Fibroblast of skin of right quadriceps (primary cell): ENCODE measurements around the gene CHMP4B.
A peak's percentile ranks its signal among the peaks of the same experiment; 100 is the strongest.

Experiments
- DNase-seq: peaks from one replicate; pipeline ENCODE4 v3.0.0-alpha.2; 2013

CHMP4B gene

GRCh38 chr20:33810885-33811775 is at the start of gene CHMP4B:
Gene CHMP4B (plus strand): TSS chr20:33811348. CDS start chr20:33811469, 121 bp downstream.
- DNase-seq = peak; percentile 98

- DNase-seq = no peak
Observed at GRCh38 chr20:33761698-33762250, 49.4 kb upstream of the CHMP4B start.

GRCh38 chr20:33765099-33765498 is 46.0 kb upstream of the CHMP4B start:
- no peak for DNase-seq

GRCh38 chr20:33765592-33765991 is 45.6 kb upstream of the CHMP4B start:
- DNase-seq = no peak

GRCh38 chr20:33766686-33767085 is 44.5 kb upstream of the CHMP4B start:
- DNase-seq = no peak

- no peak for DNase-seq
Observed at GRCh38 chr20:33767777-33768138, 43.4 kb upstream of the CHMP4B start.

GRCh38 chr20:33769043-33769442 is 42.1 kb upstream of the CHMP4B start:
- no peak for DNase-seq

- DNase-seq = no peak
Observed at GRCh38 chr20:33770005-33770404, 41.1 kb upstream of the CHMP4B start.

GRCh38 chr20:33771938-33772337 is 39.2 kb upstream of the CHMP4B start:
- DNase-seq = no peak

- DNase-seq = no peak
Observed at GRCh38 chr20:33772439-33772838, 38.7 kb upstream of the CHMP4B start.

- no peak for DNase-seq
Observed at GRCh38 chr20:33773412-33774089, 37.6 kb upstream of the CHMP4B start.

GRCh38 chr20:33777816-33778215 is 33.3 kb upstream of the CHMP4B start:
- DNase-seq = no peak

- no peak for DNase-seq
Observed at GRCh38 chr20:33781133-33781532, 30.0 kb upstream of the CHMP4B start.

GRCh38 chr20:33781945-33782344 is 29.2 kb upstream of the CHMP4B start:
- DNase-seq = no peak

- no peak for DNase-seq
Observed at GRCh38 chr20:33783256-33783655, 27.9 kb upstream of the CHMP4B start.

GRCh38 chr20:33783818-33784217 is 27.3 kb upstream of the CHMP4B start:
- no peak for DNase-seq

GRCh38 chr20:33784225-33784624 is 26.9 kb upstream of the CHMP4B start:
- DNase-seq = no peak

- DNase-seq = no peak
Observed at GRCh38 chr20:33785503-33785902, 25.6 kb upstream of the CHMP4B start.

- DNase-seq = no peak
Observed at GRCh38 chr20:33787253-33787891, 23.8 kb upstream of the CHMP4B start.

- no peak for DNase-seq
Observed at GRCh38 chr20:33788351-33789049, 22.6 kb upstream of the CHMP4B start.

GRCh38 chr20:33789109-33789857 is 21.9 kb upstream of the CHMP4B start:
- peak; percentile 96 for DNase-seq

GRCh38 chr20:33789858-33790182 is 21.3 kb upstream of the CHMP4B start:
- no peak for DNase-seq
